ENCODE measurements around the gene EZR. TPM values are rescaled to one million over a fixed set of nuclear protein-coding genes. Genes with fewer than 3 reads are reported as not detected.
"Not testable (repeated sequence)": the region's sequence is repeated elsewhere in the genome, so short reads cannot be mapped to it uniquely, and the experiment has no call there.

The EZR gene
- polyA plus RNA-seq, 4 donors, result 34.8 to 275 (median 243) TPM

DNA sequence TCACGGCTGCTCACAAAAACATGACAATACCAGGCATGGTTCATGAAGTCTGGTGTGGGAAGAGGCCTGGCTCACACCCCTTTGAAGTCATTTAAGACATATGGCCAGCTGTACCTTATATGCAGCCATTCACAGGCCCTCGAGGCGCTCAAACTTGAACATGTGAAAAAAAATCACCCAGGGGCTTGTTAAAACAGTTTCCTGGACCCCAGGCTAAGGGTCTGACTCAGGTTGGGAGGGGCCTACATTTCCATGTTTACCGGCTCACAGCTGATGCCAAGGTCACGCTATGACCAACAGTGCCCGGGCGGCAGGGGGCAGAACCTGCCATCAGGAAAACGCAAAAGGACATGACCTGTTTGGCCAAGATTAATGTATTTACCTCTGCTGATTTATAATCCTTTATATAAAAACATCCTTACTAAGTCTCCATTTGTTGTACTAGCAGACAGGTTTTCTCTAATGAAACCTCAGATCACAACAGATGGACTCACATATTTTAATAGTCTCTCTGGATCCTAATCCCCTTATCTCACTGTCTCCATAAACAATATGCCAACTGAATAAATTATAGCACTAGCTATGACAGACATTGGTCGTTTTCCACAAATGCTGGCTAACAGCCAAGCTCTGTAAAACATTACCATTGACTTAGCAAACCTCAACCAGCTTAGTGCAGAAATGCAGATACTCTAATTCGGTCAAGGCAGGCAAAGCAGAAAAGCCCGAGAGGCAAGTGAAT is 19.9 kb downstream of the EZR start:
- peak in 2 of 4 donors; percentile 65 to 78 for DNase-seq (ENCODE audit: low read depth in 4 of 4, low spot score in 3 of 4)

GRCh38 chr6:158798311-158798710 is 20.9 kb downstream of the EZR start:
- DNase-seq (ENCODE audit: low read depth in 4 of 4, low spot score in 3 of 4), result no peak

DNA sequence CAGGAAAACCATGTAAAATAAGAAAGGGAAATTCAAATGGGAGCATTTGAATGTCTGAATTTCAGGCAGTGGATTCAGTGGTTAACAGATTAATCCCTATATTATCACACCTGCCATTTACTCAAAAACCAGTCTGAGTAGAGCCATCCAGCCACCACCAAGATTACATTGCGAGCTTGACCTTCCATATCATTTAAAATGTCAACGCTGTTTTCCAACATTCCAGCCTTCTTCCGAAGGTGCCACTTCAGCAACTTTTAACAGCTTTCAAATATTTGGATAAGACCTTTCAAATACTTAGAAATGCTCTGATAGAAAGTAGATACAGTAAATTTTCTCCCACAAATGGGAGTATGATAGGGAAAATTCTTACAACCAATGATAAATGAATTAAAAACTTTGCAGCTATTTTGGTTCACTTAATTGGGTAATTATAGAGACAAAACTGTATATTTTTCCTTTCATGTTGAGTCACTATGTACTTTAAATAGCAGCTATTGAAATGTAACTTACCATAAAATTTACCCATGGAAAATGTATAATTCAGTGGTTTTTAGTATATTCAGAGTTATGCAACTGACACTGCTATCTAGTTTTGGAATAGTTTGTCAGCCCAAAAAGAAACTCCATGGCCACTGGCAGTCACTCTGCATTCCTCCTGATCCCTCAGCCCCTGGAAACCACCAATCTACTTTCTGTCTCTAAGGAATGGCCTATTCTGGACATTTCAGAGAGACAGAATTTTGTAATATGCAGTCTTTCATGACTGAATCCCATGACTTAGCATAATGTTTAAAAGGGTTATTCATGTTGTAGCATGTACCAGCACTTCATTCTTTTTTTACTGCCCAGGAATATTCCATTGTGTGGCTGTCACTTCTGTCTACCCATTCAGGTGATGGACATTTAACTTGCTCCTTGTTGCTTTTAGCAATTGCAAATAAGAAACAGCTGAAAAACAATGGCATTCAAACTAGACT is 21.5 kb downstream of the EZR start:
- no peak for DNase-seq (ENCODE audit: low read depth in 4 of 4, low spot score in 3 of 4)

DNA sequence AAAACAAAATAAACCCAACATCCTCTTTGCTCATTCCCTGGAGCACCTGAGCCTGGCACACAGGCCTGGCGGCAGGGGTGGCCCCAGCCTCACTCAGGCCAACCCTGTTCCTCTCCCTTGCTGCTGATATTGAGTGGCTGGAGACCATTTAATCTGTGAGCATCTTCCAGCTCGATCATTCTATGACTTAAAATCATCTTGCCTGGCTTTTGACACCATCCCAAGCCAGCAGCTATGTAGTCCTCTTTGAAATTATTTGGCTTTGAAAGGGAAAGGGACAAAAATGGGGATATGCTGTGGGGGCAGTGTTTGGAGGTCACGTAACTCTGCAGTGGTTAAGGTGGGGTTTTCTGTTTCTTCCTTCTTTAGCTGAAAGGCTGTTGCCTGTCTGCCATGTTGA is 22.8 kb downstream of the EZR start:
- no peak for DNase-seq (ENCODE audit: low read depth in 4 of 4, low spot score in 3 of 4)

DNA sequence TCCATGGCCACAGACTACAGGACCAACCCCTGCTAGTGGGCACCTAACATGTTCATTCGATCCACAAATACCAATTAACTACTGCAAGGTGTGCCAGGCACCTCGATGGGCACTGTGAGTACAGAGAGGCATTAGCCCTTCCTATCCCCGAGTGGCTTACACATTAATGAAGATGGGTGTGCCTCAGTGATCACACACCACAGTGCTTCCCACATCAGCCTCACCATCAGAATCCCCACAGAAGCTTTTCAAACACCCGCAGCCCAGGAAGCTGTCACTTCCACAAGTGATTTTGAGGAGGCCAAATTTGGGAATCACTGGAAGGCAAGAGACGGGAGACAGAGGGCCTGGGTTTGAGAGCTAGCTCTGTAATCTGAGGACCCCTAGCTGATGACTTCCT is 23.7 kb downstream of the EZR start:
- DNase-seq (ENCODE audit: low read depth in 4 of 4, low spot score in 3 of 4), result no peak

DNA sequence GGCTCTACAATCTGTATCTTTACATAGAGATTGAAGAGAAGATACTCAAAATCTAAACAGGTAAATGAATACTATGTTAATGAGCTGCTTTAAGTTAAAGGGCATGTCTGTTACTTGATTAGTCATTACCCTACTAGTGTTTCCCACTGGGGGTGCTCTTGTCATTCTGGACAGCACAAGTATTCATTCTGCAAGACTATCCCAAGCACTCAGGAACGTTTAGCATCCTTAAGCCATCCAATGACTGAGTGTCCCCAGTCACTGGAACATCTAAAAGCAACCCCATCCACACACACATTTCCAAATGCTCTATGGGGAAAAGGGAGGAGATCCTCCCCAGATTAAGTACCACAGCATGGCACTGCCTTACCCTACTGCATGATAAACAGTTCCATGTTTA is 25.7 kb downstream of the EZR start:
- no peak for DNase-seq (ENCODE audit: low read depth in 4 of 4, low spot score in 3 of 4)

DNA sequence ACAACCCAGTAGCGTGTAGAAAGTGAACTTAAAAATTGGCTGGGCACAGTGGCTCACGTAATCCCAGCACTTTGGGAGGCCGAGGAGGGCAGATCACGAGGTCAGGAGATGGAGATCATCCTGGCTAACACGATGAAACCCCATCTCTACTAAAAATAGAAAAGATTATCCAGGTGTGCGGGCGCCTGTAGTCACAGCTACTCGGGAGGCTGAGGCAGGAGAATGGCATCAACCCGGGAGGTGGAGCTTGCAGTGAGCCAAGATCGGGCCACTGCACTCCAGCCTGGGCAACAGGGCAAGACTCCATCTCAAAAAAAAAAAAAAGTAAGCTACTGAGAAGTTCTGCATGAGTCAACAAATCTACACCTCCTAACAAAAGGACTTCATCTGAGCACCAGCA is 26.7 kb downstream of the EZR start:
- DNase-seq (ENCODE audit: low read depth in 4 of 4, low spot score in 3 of 4), result not testable (repeated sequence)

- no peak for DNase-seq (ENCODE audit: low read depth in 4 of 4, low spot score in 3 of 4)
Measured at GRCh38 chr6:158791274-158791855, 27.8 kb downstream of the EZR start.

GRCh38 chr6:158789115-158789917 is 29.9 kb downstream of the EZR start:
- DNase-seq (ENCODE audit: low read depth in 4 of 4, low spot score in 3 of 4), result no peak

GRCh38 chr6:158787395-158787794 is 31.8 kb downstream of the EZR start:
- no peak for DNase-seq (ENCODE audit: low read depth in 4 of 4, low spot score in 3 of 4)

DNA sequence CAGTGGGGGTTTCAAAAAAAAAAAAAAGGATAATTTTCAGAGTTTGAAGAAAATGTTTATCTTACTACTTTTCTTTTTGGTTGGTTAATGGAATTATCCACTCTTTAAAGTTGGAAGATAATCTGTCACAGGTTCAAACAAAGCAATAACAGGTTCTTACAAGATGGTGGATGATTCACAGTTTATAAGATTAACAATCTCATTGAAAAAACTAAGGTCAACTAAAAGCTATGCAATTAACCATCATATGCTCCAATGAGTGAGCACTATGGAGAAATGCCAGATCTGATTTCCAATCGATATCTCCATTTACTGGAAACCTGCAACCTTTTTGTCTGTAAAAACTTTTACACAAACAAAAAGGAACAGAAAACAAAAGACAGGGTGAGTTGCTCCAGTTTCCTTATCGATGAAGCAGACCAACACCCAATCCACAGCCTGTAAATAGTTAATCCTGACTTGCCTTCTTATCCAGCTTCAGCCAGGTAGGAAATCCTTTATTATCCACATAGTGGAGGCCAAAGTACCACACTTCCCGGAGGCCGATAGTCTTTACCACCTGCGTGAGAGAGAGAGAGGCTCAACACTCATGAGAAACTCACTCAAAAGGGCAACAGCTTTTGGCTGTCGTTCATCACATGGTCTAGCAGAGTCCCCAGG is 32.4 kb downstream of the EZR start:
- no peak for DNase-seq (ENCODE audit: low read depth in 4 of 4, low spot score in 3 of 4)

DNA sequence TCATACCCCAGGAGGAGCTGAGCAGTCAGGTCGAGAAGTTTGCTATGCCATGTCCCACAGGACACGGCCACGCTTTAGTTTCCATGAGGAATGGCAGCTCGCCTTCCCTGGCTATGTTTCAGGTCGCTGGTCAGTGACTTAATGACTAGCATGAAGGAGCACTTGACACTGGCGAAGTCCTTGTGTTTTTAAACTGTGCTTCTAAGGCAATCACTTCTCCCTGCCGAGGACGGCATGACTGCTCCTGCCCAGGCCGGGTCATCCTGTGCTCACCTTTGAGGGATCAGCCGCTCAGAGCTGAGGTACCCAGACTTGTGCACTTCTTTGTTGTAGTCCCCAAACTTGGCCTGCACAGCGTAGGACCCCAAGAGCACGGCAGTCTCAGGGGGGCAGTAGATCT is 34.1 kb downstream of the EZR start:
- no peak for DNase-seq (ENCODE audit: low read depth in 4 of 4, low spot score in 3 of 4)

DNA sequence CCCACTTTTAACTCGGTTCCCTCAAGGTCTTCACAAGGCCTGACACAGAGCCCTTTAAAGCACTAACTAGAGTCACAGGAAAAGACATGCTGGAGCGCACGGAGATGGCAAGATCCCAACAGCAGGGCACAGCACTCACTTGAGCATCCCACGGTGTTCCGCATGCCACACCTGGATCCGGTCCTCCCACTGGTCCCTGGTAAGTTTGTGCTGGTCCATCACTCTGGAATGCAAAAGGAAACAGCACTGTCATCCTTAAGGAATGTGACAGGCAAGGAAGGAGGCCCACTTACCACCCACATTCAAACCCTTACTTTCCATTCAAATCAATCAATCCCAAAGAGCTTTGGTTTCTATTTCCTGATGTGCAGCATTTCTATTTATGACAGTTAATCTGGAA is 34.7 kb downstream of the EZR start:
- DNase-seq (ENCODE audit: low read depth in 4 of 4, low spot score in 3 of 4), result no peak

- DNase-seq (ENCODE audit: low read depth in 4 of 4, low spot score in 3 of 4), result no peak
Measured at GRCh38 chr6:158783851-158784250, 35.3 kb downstream of the EZR start.

DNA sequence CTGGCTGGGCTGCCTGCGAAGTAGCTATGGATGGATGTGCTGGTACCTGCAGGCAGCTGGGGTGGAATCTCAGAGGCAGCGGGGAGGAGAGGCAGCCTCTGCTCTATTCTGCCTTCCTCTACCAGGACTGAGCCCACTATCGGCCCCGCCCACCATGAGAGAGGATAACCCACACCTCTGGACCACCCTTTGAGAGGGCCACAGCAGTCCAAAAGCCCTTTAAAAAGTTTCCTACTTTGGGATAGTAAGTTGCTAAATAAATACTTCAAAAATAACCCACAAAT is 36.1 kb downstream of the EZR start:
- DNase-seq (ENCODE audit: low read depth in 4 of 4, low spot score in 3 of 4), result no peak

DNA sequence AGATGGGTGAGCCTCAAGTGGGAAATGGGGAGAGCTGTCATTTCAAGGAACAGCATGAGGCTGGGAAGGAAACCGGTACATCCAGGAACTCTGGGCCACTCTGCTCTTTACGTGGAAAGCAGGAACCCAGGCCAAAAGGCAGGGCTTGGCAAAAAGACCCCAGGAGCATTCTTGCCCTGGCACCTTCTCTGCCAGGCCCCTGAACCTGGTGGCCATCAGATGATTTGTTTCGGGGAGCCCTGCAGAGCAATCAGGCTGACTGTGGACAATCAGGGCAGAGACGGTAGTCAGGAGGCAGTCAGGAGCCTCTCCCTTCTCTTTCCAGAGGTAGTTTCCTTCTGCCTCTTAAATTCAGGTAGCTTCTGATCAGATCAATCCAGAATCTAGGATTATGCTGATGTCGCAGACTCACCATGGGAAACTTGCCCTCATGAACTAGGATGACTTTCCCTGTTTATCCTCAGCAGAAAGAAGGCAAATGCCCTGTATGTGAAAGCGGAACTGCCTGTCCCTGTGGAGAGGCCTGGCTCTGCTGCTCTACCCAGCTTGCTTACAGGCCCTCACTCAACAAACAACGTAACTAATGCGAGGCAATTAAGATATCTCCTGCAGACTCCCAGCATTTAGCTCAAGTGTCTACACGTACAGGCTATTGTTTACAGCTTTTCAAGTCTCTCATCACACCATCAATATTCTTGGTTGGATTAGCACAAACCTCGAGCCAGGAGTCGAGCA is 36.6 kb downstream of the EZR start:
- DNase-seq (ENCODE audit: low read depth in 4 of 4, low spot score in 3 of 4), result no peak

- DNase-seq (ENCODE audit: low read depth in 4 of 4, low spot score in 3 of 4), result no peak
Measured at GRCh38 chr6:158781692-158782373, 37.3 kb downstream of the EZR start.

GRCh38 chr6:158780988-158781691 is 38.0 kb downstream of the EZR start:
- DNase-seq (ENCODE audit: low read depth in 4 of 4, low spot score in 3 of 4), result peak in 2 of 4 donors; percentile 37 to 40

Measured in left renal pelvis (tissue), 4 donors.